ENCODE results near the gene COL4A1. TPM values are rescaled to one million over a fixed set of nuclear protein-coding genes. Genes with fewer than 3 reads are reported as not detected.

The COL4A1 gene
- total RNA-seq, 1 donor from 2014 or later: 120 TPM

DNA sequence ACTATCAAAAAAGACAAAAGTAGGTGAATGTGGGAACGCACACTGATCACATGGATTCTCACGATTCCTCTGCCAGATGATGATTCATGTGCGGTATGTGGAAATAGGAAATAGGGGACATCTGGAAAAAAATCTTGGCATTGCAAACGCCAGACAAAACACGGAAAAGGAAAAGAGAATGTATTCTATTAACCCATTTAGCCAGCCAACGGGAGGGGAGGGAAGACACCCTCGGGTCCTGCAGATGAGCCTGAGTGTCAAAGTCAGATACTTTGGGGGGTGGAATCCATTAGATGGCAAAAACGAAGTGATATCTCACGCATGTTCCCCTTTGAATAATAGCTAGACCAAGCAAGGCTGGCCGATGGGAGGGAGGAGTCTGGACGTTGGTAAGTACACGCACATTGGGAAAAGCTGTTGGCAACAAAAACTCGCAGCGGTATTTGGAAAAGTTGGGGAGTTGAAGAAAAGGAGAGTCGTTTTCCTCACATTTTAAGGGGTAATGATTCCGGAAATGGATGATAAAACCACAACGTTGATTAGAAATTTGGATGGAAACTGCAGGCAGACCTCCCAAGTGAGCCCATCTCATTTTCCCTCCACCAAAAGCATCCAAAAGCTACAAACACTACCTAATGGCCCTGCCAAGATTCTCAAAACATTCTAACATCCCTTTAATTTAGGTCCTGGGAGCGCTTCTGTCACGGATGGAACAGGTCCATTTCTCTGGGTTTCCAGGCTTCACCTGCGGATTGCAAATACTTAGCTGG lies 73.6 kb downstream of the COL4A1 start:
- intact Hi-C loops (cut with micrococcal nuclease): no loop called here
- Histone ChIP-seq H3K4me1 (peaks cover 98% of the 10 kb centered on the region), H3K9me3 (replicated peaks) (no peaks in the 10 kb centered on the region), H3K27ac (replicated peaks) (peak overlapping the region; percentile 92), H3K27me3 (ENCODE audit: low read depth) (no peaks in the 10 kb centered on the region), H3K4me3 (peak overlapping the region; percentile 51), H3K36me3 (peaks cover 7% of the 10 kb centered on the region)
- DNase-seq: peak; percentile 62
- TF ChIP-seq CTCF (IDR thresholded peaks at IDR 0.05; ENCODE audit: borderline replicate concordance): no peak

- Histone ChIP-seq H3K27ac (replicated peaks) (peak overlapping the region; percentile 92), H3K9me3 (replicated peaks) (no peaks in the 10 kb centered on the region), H3K36me3 (peaks cover 7% of the 10 kb centered on the region), H3K4me3 (peak overlapping the region; percentile 51), H3K27me3 (ENCODE audit: low read depth) (no peaks in the 10 kb centered on the region), H3K4me1 (peaks cover 98% of the 10 kb centered on the region)
- TF ChIP-seq CTCF (IDR thresholded peaks at IDR 0.05; ENCODE audit: borderline replicate concordance): no peak
- DNase-seq: no peak
- intact Hi-C loops (cut with micrococcal nuclease): no loop called here
Measured at GRCh38 chr13:110232756-110233155, 74.2 kb downstream of the COL4A1 start.

- Histone ChIP-seq H3K27ac (replicated peaks) (peak overlapping the region; percentile 92), H3K4me3 (peak overlapping the region; percentile 51), H3K4me1 (peaks cover 97% of the 10 kb centered on the region), H3K27me3 (ENCODE audit: low read depth) (no peaks in the 10 kb centered on the region), H3K36me3 (peaks cover 7% of the 10 kb centered on the region), H3K9me3 (replicated peaks) (no peaks in the 10 kb centered on the region)
- intact Hi-C loops (cut with micrococcal nuclease): no loop called here
- TF ChIP-seq CTCF (IDR thresholded peaks at IDR 0.05; ENCODE audit: borderline replicate concordance): no peak
- no peak for DNase-seq
Measured at GRCh38 chr13:110232142-110232541, 74.8 kb downstream of the COL4A1 start.

DNA sequence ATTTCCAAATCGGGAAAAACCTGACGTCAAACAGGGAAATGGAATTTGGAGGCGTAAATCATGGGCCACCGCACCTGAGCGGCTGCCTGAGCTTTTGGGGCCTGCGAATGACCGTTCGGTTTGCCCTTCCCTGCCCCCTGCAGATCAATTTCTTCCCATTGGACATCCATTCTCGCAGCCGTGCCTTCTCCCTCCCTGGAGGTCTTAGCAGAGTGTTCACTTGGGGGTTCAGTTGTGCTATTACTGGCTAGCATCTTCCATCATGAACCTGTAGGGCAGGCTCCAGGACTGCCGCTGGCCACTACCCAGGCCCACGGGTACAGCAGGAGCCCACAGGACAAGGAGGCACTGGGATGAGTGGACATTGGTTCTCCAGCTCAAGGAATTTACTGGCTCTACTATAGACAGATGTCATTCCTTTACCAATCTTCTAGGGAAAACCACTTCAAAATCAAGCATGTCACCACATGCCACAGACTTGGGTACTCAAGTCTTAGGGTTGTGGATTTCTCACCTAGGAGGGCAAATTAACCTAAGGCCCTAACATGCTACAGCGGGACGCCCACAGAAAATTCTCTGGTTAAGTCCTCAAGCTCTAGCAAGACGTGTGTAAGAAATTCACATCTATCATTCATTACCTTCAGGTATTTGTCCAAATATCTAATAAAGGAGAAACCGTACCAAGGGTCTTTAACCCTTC lies 75.5 kb downstream of the COL4A1 start:
- Histone ChIP-seq H3K4me3 (no peak overlapping the region), H3K36me3 (peaks cover 5% of the 10 kb centered on the region), H3K9me3 (replicated peaks) (no peaks in the 10 kb centered on the region), H3K4me1 (peaks cover 97% of the 10 kb centered on the region), H3K27me3 (ENCODE audit: low read depth) (no peaks in the 10 kb centered on the region), H3K27ac (replicated peaks) (peak overlapping the region; percentile 92)
- DNase-seq: no peak
- no peak for TF ChIP-seq CTCF (IDR thresholded peaks at IDR 0.05; ENCODE audit: borderline replicate concordance)
- intact Hi-C loops (cut with micrococcal nuclease): no loop called here

DNA sequence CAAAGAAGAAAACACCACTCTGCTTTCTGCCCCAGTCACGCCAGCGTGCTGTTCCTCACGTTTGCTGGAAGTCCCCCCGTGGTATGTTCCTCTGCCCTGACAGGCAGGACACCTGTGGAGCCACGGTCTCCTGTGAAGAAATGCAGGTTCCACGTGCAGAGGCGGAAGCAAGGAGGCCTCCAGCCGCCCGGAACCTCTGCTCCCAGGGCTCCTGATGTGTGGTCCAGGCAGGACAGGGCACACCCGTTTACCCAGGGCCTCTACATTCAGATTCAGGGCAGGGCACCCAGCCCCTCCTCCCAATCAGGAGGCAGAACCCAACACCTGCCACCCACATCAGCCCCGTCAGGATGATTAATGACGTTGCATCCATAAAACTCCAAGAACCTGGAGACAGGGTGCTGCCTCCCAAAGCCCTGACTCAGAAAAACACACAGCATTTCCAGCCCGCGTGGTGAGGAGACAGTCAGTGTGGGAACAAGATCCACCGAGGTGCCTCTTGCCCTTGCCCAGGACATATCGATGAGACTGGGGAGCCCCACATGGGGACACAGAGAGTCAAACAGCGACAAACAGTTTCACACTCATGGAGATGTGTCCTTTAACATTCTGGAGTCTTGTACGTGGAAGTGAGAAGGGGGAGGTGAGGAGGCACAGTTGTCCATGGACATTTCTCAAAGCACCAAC lies 76.2 kb downstream of the COL4A1 start:
- Histone ChIP-seq H3K27ac (replicated peaks) (peak overlapping the region; percentile 92), H3K9me3 (replicated peaks) (no peaks in the 10 kb centered on the region), H3K27me3 (ENCODE audit: low read depth) (no peaks in the 10 kb centered on the region), H3K36me3 (peaks cover 3% of the 10 kb centered on the region), H3K4me1 (peaks cover 97% of the 10 kb centered on the region), H3K4me3 (no peak overlapping the region)
- intact Hi-C loops (cut with micrococcal nuclease): no loop called here
- DNase-seq: no peak
- TF ChIP-seq CTCF (IDR thresholded peaks at IDR 0.05; ENCODE audit: borderline replicate concordance): no peak

All from left ventricle myocardium inferior (tissue), 1 donor.